HFF-Myc (cell line): Measurements from ENCODE around the gene KERA.

Experiments used
- DNase-seq: peaks from one replicate; pipeline ENCODE4 v3.0.0-alpha.2; 2011; ENCODE audit warnings: low read depth; ENCODE audit errors: extremely low read depth
- H3K4me3 ChIP-seq: replicated peaks from 2 replicates; pipeline ENCODE4 v1.5.1; 2011; ENCODE audit warnings: low read depth, mild to moderate bottlenecking, control low read depth, low read length
- CTCF ChIP-seq: IDR thresholded peaks from 2 replicates; pipeline ENCODE4 v1.5.1; 2012; ENCODE audit warnings: mild to moderate bottlenecking, low read depth, low read length, control low read depth; ENCODE audit errors: missing control alignments

The KERA gene

GRCh38 chr12:91001306-91001705 lies 56.5 kb downstream of the KERA start:
- H3K4me3 ChIP-seq = no peak overlapping the region
- no peak for DNase-seq
- TF ChIP-seq CTCF = no peak
